GM12875 (cell line): ENCODE data around the gene PPIF.

Experiments
- H3K4me3 ChIP-seq: one replicate; pipeline ENCODE4 v1.5.1; 2011; ENCODE audit warnings: low read depth, low read length, control low read depth
- TF ChIP-seq, protein P1 (sequence below): IDR thresholded peaks from 2 replicates; pipeline ENCODE4 v1.5.1; 2011; ENCODE audit warnings: low read depth, mild to moderate bottlenecking, control low read depth, inconsistent platforms, low read length, moderate library complexity, borderline replicate concordance; ENCODE audit not compliant: insufficient read depth

Gene PPIF

DNA sequence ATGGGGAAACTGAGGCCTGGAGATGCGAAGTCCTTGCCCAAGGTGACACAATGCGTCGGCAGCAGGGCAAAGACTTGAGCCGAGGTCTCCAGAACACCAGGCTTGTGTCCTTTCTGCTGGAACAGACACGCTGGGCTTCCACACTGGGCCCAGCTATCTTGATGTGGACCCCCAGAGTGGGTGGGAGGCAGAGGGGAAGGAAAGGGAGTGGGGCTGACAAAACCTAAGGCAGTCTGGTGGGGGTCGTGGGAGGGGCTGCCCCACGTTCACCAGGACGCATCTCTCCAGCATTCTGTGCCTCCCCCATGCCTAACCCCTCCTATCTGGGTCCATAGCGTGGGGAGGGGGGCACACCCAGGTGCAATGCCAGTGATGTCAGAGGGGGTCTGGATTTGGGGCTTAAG, 38.1 kb downstream of the PPIF start:
- TF ChIP-seq, protein P1, sequence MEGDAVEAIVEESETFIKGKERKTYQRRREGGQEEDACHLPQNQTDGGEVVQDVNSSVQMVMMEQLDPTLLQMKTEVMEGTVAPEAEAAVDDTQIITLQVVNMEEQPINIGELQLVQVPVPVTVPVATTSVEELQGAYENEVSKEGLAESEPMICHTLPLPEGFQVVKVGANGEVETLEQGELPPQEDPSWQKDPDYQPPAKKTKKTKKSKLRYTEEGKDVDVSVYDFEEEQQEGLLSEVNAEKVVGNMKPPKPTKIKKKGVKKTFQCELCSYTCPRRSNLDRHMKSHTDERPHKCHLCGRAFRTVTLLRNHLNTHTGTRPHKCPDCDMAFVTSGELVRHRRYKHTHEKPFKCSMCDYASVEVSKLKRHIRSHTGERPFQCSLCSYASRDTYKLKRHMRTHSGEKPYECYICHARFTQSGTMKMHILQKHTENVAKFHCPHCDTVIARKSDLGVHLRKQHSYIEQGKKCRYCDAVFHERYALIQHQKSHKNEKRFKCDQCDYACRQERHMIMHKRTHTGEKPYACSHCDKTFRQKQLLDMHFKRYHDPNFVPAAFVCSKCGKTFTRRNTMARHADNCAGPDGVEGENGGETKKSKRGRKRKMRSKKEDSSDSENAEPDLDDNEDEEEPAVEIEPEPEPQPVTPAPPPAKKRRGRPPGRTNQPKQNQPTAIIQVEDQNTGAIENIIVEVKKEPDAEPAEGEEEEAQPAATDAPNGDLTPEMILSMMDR = no peak
- H3K4me3 ChIP-seq = no peak overlapping the region

DNA sequence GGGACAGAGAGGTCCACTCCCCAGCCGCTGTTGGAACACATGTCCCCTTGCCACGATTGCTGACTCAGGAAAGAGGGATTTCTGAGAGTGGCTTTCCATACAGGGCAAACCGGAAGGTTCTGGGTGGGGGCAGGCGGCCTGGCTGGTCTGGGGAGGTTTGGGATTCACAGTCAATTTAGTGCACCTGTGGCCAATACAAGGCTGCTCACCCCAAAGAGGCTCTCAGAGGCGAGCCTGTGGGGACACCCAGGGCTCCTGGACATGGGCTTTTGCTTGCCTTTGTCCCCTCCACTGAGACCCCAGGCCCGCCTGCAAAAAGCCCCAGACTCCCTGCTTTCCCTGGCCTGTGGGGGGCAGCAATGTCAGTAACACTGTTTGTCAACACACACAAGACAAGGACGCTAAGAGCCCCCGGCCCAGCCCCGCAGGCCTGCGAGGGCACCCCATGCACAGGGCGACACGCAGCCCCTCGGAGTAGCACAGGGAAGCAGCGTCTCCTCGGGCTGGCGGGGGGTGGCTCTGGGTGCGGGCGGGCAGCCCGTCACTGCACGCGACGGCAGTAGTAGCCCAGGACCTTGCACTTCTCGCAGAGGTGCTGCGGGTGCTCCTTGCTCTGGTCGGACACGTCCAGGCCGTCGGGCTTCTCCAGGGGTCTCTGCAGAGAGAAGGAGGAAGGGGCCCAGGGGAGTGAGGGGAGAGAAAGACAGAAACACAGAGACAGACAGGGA, 38.7 kb downstream of the PPIF start:
- no peak overlapping the region for H3K4me3 ChIP-seq
- TF ChIP-seq, protein P1 = no peak

DNA sequence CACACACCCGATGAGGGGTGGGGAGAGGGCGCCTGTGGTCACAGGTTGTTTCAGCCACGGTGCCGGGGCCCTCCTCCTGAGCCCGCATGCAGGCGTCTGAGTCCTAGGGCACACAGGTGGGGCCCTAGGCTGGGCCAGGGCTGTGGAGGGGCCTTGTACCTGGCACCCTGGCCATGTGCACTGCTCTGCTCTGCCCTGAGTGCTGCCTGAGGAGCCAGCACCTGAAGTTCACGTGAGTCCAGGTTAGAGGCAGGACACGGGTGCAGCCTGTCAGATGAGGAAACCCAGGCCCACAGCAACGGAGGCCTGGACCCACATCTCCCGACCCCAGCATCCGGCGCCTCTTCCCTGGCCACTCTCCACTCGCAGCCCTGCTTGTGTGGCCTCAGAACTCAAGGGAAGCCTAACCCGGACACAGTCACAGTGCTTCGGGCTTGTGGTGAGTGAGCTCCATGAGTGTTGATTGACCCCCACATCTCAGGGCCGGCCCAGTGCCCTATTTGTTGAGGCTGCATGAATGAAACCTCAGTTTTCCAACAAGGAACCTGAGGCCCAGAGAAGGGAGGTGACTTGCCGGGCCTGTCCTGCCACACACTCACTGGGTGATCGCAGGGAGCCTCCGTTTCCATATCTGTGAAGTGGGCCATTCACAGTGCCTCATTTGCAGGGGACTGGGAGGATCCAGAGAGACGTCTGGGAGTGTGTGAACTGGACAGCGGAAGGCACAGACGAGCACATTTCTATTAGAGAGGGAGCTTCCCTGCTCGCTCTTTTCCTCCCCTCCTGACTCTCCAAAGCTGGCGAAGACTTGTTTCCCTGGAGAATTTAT, 39.6 kb downstream of the PPIF start:
- TF ChIP-seq, protein P1 = no peak

DNA sequence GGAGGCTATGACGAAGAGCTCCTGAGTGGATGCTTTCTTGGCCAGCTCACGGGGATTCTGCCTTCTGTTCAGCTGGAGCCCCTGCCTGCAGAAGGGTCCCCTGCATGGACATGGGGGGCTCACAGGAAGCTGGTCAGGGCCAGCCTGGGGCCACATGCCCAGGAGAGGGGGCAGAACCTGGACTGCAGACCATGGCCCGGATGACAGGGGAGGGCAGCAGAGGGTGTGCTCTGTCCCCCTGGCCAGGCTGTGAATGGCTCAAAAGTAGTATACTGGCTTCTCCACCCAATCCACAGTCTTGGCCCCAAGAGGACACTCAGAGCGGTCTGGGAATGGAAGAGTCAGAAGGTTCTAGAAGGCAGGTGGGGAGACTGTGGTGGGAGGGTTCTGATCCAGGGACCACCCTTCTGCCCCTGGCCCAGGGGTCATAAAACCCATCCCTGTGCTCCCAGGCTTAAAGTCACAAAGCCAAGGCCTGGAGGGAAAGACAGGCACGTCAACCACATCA, 40.3 kb downstream of the PPIF start:
- H3K4me3 ChIP-seq = no peak overlapping the region
- TF ChIP-seq, protein P1 = no peak

More for the DNA sequence above, 39.6 kb downstream of the PPIF start:
- H3K4me3 ChIP-seq = no peak overlapping the region

DNA sequence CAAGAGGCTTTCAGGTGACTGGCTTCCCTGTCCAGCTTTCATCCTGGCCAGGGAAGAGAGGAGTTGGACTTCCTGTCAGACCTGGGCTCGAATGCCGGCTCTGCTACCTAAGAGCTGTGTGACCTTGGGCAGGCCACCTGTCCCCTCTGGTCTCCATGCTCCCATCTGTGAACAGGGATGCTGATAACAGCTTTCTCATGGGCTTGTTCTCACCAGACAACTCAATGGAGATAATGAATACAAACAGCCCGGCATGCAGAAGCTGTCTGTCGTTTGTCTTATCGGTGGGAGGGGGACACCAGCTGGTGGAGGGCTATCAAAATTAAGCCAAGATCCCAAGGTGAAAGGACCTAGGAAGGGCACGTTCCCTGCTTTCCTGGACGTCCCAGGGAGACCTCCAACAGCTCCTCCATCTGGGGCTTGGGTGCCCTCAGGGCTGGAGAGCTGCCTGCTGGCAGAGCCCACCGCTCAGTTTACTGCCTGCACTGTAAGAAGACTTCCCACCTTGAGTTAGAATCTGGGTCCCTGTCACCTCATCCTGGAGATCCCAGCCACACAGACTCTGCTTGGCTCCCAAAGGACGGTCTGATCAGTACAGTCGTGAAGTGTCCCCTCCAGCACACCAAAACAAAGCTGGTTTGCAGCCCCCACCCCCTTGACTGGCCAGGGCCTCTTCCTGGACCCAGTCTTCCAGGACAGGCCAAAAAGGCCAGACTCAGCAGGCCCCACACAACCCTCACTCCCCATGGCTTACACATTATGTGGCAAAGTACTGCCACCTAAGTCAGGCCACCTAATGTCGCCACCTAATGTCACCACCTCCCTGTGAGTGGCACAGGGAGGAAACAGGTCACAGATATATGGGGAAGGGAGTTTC, 40.9 kb downstream of the PPIF start:
- TF ChIP-seq, protein P1 = no peak
- no peak overlapping the region for H3K4me3 ChIP-seq

DNA sequence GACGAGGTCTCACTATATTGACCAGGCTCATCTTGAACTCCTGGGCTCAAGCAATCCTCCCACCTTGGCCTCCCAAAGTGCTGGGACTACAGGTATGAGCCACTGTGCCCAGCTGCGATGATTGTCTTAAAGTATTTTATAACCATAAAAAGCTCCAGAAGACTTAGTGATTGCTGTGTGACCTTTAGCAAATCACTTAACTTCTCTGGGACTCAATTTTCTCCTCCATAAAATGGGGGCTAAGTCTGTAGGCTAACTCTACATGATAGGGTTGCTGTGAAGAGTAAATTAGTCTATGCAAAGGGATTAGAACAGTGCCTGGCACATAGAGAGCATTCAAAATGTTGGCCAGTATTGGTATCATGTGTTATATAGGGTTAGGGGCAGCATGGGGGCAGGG, 42.8 kb downstream of the PPIF start:
- no peak overlapping the region for H3K4me3 ChIP-seq
- TF ChIP-seq, protein P1 = no peak
